Natural killer cell (primary cell): Measurements from ENCODE around the gene DIP2A. TPM values are rescaled to one million over a fixed set of nuclear protein-coding genes. Genes with fewer than 3 reads are reported as not detected.
A peak's percentile ranks its signal among the peaks of the same experiment; 100 is the strongest.

Experiments
- ATAC-seq, 3 donors: fragments of 150-1000 bp in 2 of 3; fragments of 200-7000 bp in 1 of 3; cut with Tn5 transposase; 1 replicate in 1 of 3; 2 replicates in 2 of 3; pipeline ENCODE4 v1.10.0; 2021; ENCODE audit warnings: mild to moderate bottlenecking in 2 of 3, moderate library complexity in 2 of 3
- DNase-seq, 2 donors: peaks; one replicate each; pipeline versions ENCODE4 v3.0.0 to v3.0.0-alpha.2; 2013 to 2021; ENCODE audit warnings: mixed read lengths in 1 of 2
- H3K27ac ChIP-seq: one replicate; pipeline ENCODE4 v1.5.1; 2013; ENCODE audit warnings: mild to moderate bottlenecking, low read length
- H3K27me3 ChIP-seq: one replicate; pipeline ENCODE4 v1.6.1; 2013; ENCODE audit warnings: low read length; ENCODE audit not compliant: control insufficient read depth, insufficient read depth
- H3K36me3 ChIP-seq: one replicate; pipeline ENCODE4 v1.6.1; 2013; ENCODE audit warnings: low read length; ENCODE audit not compliant: control insufficient read depth, insufficient read depth
- H3K4me1 ChIP-seq: one replicate; pipeline ENCODE4 v1.6.1; 2013; ENCODE audit warnings: low read length; ENCODE audit not compliant: control insufficient read depth, insufficient read depth
- H3K4me3 ChIP-seq: one replicate; pipeline ENCODE4 v1.5.1; 2013; ENCODE audit warnings: low read length
- H3K9me3 ChIP-seq: one replicate; pipeline ENCODE4 v1.6.1; 2013; ENCODE audit warnings: low read length; ENCODE audit not compliant: control insufficient read depth, insufficient read depth
- H3K27ac Mint-ChIP-seq, 2 donors: one replicate each; pipeline ENCODE4 v1.8.0; 2022; ENCODE audit warnings: mild to moderate bottlenecking in 2 of 2, mixed read lengths in 2 of 2, moderate library complexity in 1 of 2
- H3K27me3 Mint-ChIP-seq, 2 donors: one replicate each; pipeline ENCODE4 v1.8.0; 2022; ENCODE audit warnings: low read depth in 2 of 2, mixed read lengths in 2 of 2
- H3K36me3 Mint-ChIP-seq: one replicate; pipeline ENCODE4 v1.8.0; 2022; ENCODE audit warnings: mixed read lengths
- H3K4me1 Mint-ChIP-seq, 2 donors: one replicate each; pipeline ENCODE4 v1.8.0; 2022; ENCODE audit warnings: mixed read lengths in 2 of 2
- H3K4me3 Mint-ChIP-seq: one replicate; pipeline ENCODE4 v1.8.0; 2022; ENCODE audit warnings: mild to moderate bottlenecking, moderate library complexity, mixed read lengths
- H3K9me3 Mint-ChIP-seq, 2 donors: one replicate each; pipeline ENCODE4 v1.8.0; 2022; ENCODE audit warnings: mixed read lengths in 2 of 2
- WGBS: methylation state at CpG from one replicate; pipeline ENCODE4 v1.1.7; 2013; ENCODE audit warnings: missing lambda C conversion rate; ENCODE audit not compliant: insufficient coverage; 5-methylcytosine and 5-hydroxymethylcytosine counted together
- intact Hi-C: fragments of 100-400 bp; cut with micrococcal nuclease; formaldehyde crosslinking; loops from one replicate; pipeline ENCODE4 v1.14.2; 2022
- total RNA-seq, 4 donors: library from RNA; stranded (reverse); fragments of 120-200 nt in 1 of 4; gene quantifications; one replicate each; pipeline versions ENCODE4 v1.2.3 to v1.2.4, GENCODE V29; 2013 to 2022
- TF ChIP-seq, protein P1 (sequence below): fragments of 200-600 bp; IDR thresholded peaks from one replicate; pipeline ENCODE4 v1.8.0; 2022; ENCODE audit warnings: antibody characterized with exemption

Gene DIP2A
- total RNA-seq, 3 donors from 2014 or later (not counting 1 experiment from before 2014, with no cell fraction given) = 166 to 308 (median 170) TPM

DNA sequence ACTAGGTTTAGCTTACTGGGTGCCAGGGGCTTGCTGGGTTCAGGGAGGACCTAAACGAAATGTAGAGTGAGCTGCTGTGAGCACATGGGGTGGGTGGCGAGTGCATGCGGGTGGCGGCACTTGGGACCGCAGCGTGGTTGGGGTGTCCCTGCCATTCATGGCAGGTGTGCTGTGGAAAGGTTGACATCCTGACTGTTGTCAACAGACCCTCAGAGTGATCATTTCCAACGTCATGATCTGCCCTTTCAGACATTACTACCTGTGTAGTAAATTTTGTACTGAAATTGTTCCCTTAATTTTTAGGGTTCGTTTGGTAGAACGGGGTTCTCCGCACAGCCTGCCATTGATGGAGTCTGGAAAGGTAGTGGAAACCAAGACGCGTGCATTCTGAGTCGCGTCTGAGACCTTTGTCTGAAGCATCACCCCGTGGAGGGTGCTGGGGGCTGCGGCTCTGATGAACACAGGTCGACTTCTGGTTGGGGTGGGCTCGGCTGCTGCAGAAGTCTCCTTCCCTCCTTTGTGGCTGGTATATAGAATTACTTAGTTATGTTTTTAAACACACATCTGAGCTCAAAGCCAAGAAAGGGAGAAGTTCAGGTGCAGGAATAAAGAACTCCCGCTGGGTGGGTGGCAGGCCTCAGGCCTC lies 102.9 kb downstream of the DIP2A start:
- no peak overlapping the region for H3K4me3 Mint-ChIP-seq
- Histone ChIP-seq H3K4me1 (peaks cover 41% of the 10 kb centered on the region), H3K27me3 (no peaks in the 10 kb centered on the region), H3K4me3 (no peak overlapping the region), H3K36me3 (peaks cover 76% of the 10 kb centered on the region), H3K27ac (no peak overlapping the region), H3K9me3 (no peaks in the 10 kb centered on the region)
- no peaks in the 10 kb centered on the region for H3K9me3 Mint-ChIP-seq
- ATAC-seq (no peak), DNase-seq (no peak)
- H3K36me3 Mint-ChIP-seq = no peaks in the 10 kb centered on the region
- 92% methylated on average over 19 of the region's 19 CpGs for WGBS
- peaks cover 22 to 54% of the 10 kb centered on the region in 2 donors for H3K4me1 Mint-ChIP-seq
- intact Hi-C loops = no loop called here
- H3K27me3 Mint-ChIP-seq = no peaks in the 10 kb centered on the region
- H3K27ac Mint-ChIP-seq = peak overlapping the region in 1 of 2 donors; percentile 96
- TF ChIP-seq, protein P1, sequence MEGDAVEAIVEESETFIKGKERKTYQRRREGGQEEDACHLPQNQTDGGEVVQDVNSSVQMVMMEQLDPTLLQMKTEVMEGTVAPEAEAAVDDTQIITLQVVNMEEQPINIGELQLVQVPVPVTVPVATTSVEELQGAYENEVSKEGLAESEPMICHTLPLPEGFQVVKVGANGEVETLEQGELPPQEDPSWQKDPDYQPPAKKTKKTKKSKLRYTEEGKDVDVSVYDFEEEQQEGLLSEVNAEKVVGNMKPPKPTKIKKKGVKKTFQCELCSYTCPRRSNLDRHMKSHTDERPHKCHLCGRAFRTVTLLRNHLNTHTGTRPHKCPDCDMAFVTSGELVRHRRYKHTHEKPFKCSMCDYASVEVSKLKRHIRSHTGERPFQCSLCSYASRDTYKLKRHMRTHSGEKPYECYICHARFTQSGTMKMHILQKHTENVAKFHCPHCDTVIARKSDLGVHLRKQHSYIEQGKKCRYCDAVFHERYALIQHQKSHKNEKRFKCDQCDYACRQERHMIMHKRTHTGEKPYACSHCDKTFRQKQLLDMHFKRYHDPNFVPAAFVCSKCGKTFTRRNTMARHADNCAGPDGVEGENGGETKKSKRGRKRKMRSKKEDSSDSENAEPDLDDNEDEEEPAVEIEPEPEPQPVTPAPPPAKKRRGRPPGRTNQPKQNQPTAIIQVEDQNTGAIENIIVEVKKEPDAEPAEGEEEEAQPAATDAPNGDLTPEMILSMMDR = no peak

- H3K36me3 ChIP-seq = peaks cover 76% of the 10 kb centered on the region
- 81% methylated on average over 10 of the region's 10 CpGs for WGBS
- Mint-ChIP-seq H3K9me3 (no peaks in the 10 kb centered on the region), H3K36me3 (peaks cover under 1% of the 10 kb centered on the region), H3K27ac (peak overlapping the region in 1 of 2 donors; percentile 96), H3K27me3 (no peaks in the 10 kb centered on the region), H3K4me3 (no peak overlapping the region), H3K4me1 (peaks cover 22 to 58% of the 10 kb centered on the region in 2 donors)
- intact Hi-C loops = no loop called here
- no peaks in the 10 kb centered on the region for H3K27me3 ChIP-seq
- TF ChIP-seq, protein P1 = no peak
- H3K9me3 ChIP-seq = no peaks in the 10 kb centered on the region
- no peak for ATAC-seq
- no peak overlapping the region for H3K27ac ChIP-seq
- no peak for DNase-seq
- H3K4me3 ChIP-seq = no peak overlapping the region
- H3K4me1 ChIP-seq = peaks cover 40% of the 10 kb centered on the region
Measured at GRCh38 chr21:46562472-46562871, 103.8 kb downstream of the DIP2A start.

DNA sequence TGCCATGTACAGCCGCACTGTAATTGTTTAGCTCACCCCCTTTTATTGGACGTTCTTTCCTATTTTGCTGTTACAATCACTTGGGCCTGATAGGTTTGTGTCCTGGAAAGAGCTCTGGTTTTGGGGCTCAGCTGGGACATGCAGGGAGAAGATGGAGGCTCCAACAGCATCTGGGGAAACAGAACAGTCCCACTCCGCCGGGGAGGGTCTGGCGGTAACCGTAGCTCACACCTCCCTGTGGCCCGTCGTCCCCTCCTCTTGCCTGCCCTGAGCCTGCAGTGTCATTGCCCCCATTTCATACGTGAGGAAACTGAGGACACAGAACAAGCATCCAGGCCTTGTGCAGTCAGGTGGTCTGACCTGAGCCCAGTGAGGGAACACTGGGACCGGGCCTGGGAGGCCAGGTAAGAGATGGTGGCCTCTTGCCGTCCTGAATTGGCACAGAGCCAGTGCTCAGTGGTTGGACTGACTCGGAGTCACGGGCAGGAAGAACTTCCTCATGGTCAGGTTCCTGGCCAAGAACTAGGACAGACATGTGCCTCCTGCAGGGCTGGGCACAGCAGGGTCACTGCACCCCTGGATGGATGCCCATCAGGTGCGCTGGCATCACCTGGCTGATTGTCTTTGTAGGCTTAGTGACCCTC lies 104.4 kb downstream of the DIP2A start:
- 91% methylated on average over 14 of the region's 14 CpGs for WGBS
- peaks cover 22 to 64% of the 10 kb centered on the region in 2 donors for H3K4me1 Mint-ChIP-seq
- H3K36me3 ChIP-seq = peaks cover 77% of the 10 kb centered on the region
- no peak overlapping the region for H3K4me3 ChIP-seq
- peak overlapping the region in 1 of 2 donors; percentile 96 for H3K27ac Mint-ChIP-seq
- intact Hi-C loops = no loop called here
- H3K9me3 ChIP-seq = no peaks in the 10 kb centered on the region
- ATAC-seq = no peak
- H3K27ac ChIP-seq = no peak overlapping the region
- no peak for DNase-seq
- H3K4me1 ChIP-seq = peaks cover 34% of the 10 kb centered on the region
- H3K9me3 Mint-ChIP-seq = no peaks in the 10 kb centered on the region
- H3K27me3 Mint-ChIP-seq = no peaks in the 10 kb centered on the region
- no peaks in the 10 kb centered on the region for H3K27me3 ChIP-seq
- peaks cover 5% of the 10 kb centered on the region for H3K36me3 Mint-ChIP-seq
- TF ChIP-seq, protein P1 = no peak
- no peak overlapping the region for H3K4me3 Mint-ChIP-seq
